ENCODE results near the gene CECR2.

The CECR2 gene

GRCh38 chr22:17369439-17370025 is at the start of gene CECR2:
Gene CECR2, plus strand, starts transcription at chr22:17369460. Its CDS starts 324 bp downstream, at chr22:17369784.
- no peak for DNase-seq (ENCODE audit: low read depth)

- no peak for DNase-seq (ENCODE audit: low read depth)
Observed at GRCh38 chr22:17319546-17319945, 49.7 kb upstream of the CECR2 start.

GRCh38 chr22:17322511-17322910 is 46.7 kb upstream of the CECR2 start:
- DNase-seq (ENCODE audit: low read depth) = no peak

- DNase-seq (ENCODE audit: low read depth) = no peak
Observed at GRCh38 chr22:17331690-17332089, 37.6 kb upstream of the CECR2 start.

GRCh38 chr22:17332109-17332800 is 37.0 kb upstream of the CECR2 start:
- DNase-seq (ENCODE audit: low read depth) = no peak

DNA sequence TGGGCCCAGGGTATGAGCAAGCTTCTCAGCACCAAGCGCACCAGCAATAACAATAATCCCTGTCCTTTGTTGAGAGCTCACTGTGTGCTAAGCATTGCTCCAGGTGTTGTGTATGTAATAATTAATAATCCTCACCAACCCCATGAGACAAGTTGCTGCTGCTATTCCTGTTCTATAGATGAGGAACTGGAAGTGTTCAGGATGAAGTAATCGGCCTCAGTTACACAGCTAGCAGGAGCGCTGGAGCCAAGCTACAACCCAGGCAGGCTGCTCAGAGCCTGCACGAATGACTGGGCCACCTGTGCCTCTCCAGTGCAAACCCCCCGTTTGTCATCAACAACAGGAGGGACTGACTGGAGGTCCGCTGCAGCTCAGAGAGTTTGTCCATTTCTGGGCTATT is 35.2 kb upstream of the CECR2 start:
- DNase-seq (ENCODE audit: low read depth) = no peak

GRCh38 chr22:17334983-17335382 is 34.3 kb upstream of the CECR2 start:
- DNase-seq (ENCODE audit: low read depth) = no peak

GRCh38 chr22:17336061-17336460 is 33.2 kb upstream of the CECR2 start:
- DNase-seq (ENCODE audit: low read depth) = no peak

DNA sequence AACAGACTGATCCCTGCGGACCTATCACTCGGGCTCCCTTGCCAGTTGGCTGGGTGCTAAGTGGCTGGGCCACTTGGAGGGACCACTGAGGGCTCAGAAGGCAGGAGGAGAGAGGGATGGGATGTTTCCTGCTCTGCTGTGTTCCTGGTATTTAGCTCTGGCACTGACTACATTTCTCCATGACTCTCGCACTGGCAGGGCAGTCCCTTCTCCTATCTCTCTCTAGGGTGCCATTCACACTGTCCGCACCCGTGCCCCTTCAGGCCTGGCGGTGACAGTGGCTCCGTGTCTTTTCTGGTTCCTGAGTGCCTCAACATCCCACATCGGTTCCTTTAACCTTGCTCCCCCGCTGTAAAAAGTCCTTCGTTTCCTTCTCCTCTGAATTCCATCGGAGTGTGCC is 31.6 kb upstream of the CECR2 start:
- DNase-seq (ENCODE audit: low read depth) = no peak

DNA sequence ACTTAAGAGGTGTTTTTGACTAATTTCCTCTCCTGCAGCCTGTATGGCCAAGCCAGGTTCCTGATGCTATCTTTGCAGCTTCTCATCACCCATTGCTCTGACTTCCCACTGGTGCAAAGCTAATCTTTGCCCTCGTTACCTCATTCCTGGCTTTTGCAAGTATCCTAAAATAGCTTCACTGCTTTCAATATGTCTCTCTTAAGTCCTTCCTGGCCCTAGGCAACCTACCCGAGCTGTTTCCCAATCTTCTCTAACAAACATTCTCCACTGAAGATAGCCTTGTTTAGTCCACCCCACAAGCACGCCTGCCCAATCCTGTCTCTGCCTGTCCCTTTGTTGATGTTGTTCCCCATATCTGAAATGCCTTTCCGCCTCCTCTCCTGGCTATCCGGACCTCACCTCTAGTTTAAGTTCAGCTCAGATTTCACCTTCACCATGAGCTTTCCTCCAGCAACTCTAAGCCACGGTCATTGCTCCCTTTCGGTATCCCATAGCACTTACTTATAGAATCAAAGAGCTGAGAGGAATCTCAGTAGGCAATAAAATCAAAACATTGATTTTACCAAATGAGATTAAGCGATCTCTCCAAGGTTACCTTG is 30.1 kb upstream of the CECR2 start:
- no peak for DNase-seq (ENCODE audit: low read depth)

DNA sequence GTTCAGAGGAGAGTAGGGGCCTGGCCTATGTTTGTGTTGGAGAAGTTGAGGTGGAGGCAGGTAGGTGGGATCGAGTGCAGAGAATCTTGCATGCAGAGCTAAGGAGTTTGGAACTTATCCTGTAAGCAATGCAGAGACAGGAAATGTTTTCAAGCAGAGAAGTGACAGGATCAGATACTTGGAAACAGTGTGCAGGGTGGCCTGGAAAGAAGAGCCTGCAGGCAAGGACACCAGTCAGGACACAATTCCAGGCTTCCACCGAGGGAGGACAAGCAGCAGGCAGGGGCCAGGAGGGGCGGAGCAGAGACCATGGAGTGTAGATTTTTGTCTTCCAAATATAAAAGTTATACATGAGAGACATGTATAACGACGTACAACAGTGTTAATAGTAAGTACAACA is 26.9 kb upstream of the CECR2 start:
- no peak for DNase-seq (ENCODE audit: low read depth)

GRCh38 chr22:17343766-17344165 is 25.5 kb upstream of the CECR2 start:
- no peak for DNase-seq (ENCODE audit: low read depth)

- DNase-seq (ENCODE audit: low read depth) = no peak
Observed at GRCh38 chr22:17346578-17346977, 22.7 kb upstream of the CECR2 start.

GRCh38 chr22:17347724-17348123 is 21.5 kb upstream of the CECR2 start:
- DNase-seq (ENCODE audit: low read depth) = no peak

- no peak for DNase-seq (ENCODE audit: low read depth)
Observed at GRCh38 chr22:17348464-17349103, 20.7 kb upstream of the CECR2 start.

DNA sequence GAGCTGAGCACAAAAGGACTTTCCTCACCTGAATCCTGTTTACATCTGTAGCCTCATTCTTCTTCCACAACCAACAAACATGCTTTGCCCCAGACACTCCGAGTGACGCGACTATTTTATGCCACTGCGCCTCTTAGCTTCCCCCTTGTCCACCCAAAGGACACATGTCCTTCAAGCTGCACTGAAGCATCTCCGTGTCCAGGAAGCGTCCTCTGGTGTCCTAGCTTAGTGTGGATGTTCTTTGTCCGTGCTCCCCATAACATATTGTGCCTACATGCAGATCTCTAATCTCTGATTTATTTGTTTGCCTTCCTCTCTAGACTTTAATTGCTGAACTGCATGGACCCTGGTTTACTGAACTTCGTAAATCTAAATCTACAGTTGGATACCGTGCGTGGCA is 20.1 kb upstream of the CECR2 start:
- no peak for DNase-seq (ENCODE audit: low read depth)

- DNase-seq (ENCODE audit: low read depth) = no peak
Observed at GRCh38 chr22:17350292-17350691, 19.0 kb upstream of the CECR2 start.

DNA sequence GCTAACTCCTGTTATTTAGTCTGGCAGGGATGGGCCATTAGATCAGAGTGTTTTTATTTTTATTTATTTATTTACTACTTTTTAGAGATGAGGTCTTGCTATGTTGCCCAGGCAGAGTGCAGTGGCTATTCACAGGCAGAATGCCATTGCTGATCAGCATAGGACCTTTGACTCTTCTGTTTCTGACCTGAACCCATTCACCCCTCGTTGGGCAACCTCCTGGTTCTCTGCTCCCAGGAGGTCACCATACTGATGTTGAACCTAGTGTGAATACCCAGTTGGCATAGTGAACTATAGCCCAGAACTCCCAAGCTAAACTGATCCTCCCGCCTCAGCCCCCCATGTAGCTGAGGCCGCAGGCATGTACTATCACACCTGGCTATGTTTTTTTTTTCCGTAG is 16.5 kb upstream of the CECR2 start:
- no peak for DNase-seq (ENCODE audit: low read depth)

- DNase-seq (ENCODE audit: low read depth) = no peak
Observed at GRCh38 chr22:17357688-17358087, 11.6 kb upstream of the CECR2 start.

DNA sequence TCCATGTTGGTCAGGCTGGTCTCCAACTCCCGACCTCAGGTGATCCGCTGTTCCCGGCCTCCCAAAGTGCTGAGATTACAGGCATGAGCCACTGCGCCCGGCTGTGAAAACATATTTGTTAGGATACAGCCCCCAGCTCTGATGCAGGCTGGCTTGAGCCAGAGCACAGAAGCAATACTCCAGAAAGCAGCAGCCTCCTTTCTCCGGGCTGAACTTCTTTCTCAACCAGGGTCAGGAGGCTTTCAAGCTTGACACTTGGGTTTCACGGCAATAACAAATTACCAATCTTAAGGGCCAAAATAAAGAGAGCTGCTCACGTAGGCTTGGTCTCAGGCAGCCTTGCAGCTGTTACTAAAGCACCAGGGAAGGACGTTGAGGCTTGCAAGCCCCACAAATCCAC is 10.8 kb upstream of the CECR2 start:
- no peak for DNase-seq (ENCODE audit: low read depth)

- no peak for DNase-seq (ENCODE audit: low read depth)
Observed at GRCh38 chr22:17359501-17359900, 9.8 kb upstream of the CECR2 start.

DNA sequence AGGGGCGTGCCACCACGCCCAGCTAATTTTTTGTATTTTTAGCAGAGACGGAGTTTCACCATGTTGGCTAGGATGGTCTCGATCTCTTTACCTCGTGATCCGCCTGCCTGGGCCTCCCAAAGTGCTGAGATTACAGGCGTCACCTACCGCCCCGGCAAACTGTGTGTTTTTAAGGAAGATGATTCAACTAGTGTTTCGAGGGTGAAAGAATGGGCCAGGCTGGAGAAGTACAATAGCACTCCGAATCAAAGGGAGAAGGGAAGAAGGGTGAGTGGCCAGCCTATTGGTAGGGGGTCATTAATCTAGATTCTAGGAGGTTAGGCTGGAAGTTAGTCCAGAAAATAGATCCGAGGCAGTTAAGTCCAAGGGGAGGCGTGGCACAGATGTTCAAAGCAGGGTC is 2.9 kb upstream of the CECR2 start:
- DNase-seq (ENCODE audit: low read depth) = no peak

GRCh38 chr22:17366830-17367229 is 2.4 kb upstream of the CECR2 start:
- DNase-seq (ENCODE audit: low read depth) = no peak
